Epithelial cell of esophagus (primary cell): ENCODE results near the gene IGFL1.
"Not testable (repeated sequence)": the region's sequence is repeated elsewhere in the genome, so short reads cannot be mapped to it uniquely, and the experiment has no call there.

Experiments
- DNase-seq: peaks from one replicate; pipeline ENCODE4 v3.0.0; 2010; ENCODE audit warnings: low read depth
- H3K4me3 ChIP-seq: 2 replicates; pipeline ENCODE4 v1.5.1; 2011; ENCODE audit warnings: mild to moderate bottlenecking, low read length, control low read depth
- CTCF ChIP-seq: IDR thresholded peaks from 2 replicates; pipeline ENCODE4 v1.5.1; 2011; ENCODE audit warnings: low read depth, mild to moderate bottlenecking, low read length, control low read depth, inconsistent platforms; ENCODE audit not compliant: insufficient read depth; ENCODE audit errors: missing control alignments

IGFL1 gene

GRCh38 chr19:46210669-46211068, 18.9 kb upstream of the IGFL1 start:
- TF ChIP-seq CTCF = no peak
- DNase-seq = no peak

GRCh38 chr19:46211201-46211881, 18.2 kb upstream of the IGFL1 start:
- no peak for TF ChIP-seq CTCF
- peak; percentile 91 for DNase-seq
- H3K4me3 ChIP-seq = no peak overlapping the region

More at GRCh38 chr19:46210669-46211068, 18.9 kb upstream of the IGFL1 start:
- H3K4me3 ChIP-seq = no peak overlapping the region

GRCh38 chr19:46212592-46212991, 16.9 kb upstream of the IGFL1 start:
- H3K4me3 ChIP-seq, DNase-seq: not testable (repeated sequence)

GRCh38 chr19:46213156-46213555, 16.4 kb upstream of the IGFL1 start:
- no peak for TF ChIP-seq CTCF
- no peak for DNase-seq
- no peak overlapping the region for H3K4me3 ChIP-seq

GRCh38 chr19:46213806-46214205, 15.7 kb upstream of the IGFL1 start:
- DNase-seq = no peak
- TF ChIP-seq CTCF = no peak
- no peak overlapping the region for H3K4me3 ChIP-seq

GRCh38 chr19:46216612-46217011, 12.9 kb upstream of the IGFL1 start:
- TF ChIP-seq CTCF = no peak
- no peak for DNase-seq
- no peak overlapping the region for H3K4me3 ChIP-seq

GRCh38 chr19:46217476-46217875, 12.1 kb upstream of the IGFL1 start:
- DNase-seq = no peak
- no peak for TF ChIP-seq CTCF
- H3K4me3 ChIP-seq = no peak overlapping the region

- H3K4me3 ChIP-seq = no peak overlapping the region
- TF ChIP-seq CTCF = no peak
- DNase-seq = peak; percentile 72
Observed at GRCh38 chr19:46218160-46218559, 11.4 kb upstream of the IGFL1 start.
